ENCODE data around the gene MEIOSIN. TPM values are rescaled to one million over a fixed set of nuclear protein-coding genes. Genes with fewer than 3 reads are reported as not detected.

MEIOSIN gene
- total RNA-seq, 1 experiment from 2014 or later = not detected

- CTCF ChIA-PET = interaction anchor here (0.8 kb wide), 1 partner anchor 52 kb away, joined by 3 read pairs; no protein-coding TSS in a partner anchor
- POLR2A ChIA-PET = interaction anchor here (0.6 kb wide), 1 partner anchor 30 kb away, joined by 3 read pairs; no protein-coding TSS in a partner anchor
- Mint-ChIP-seq H3K36me3 (ENCODE audit: insufficient read depth, unreplicated experiment) (peaks cover 21% of the 10 kb centered on the region), H3K27me3 (ENCODE audit: insufficient read depth, unreplicated experiment) (no peaks in the 10 kb centered on the region), H3K9me3 (ENCODE audit: unreplicated experiment) (no peaks in the 10 kb centered on the region), H3K4me1 (ENCODE audit: insufficient read depth, unreplicated experiment) (no peaks in the 10 kb centered on the region), H3K4me3 (ENCODE audit: unreplicated experiment) (no peak overlapping the region), H3K27ac (ENCODE audit: low read depth, unreplicated experiment) (no peak overlapping the region)
- no peak for TF ChIP-seq CTCF (IDR thresholded peaks at IDR 0.05; ENCODE audit: unreplicated experiment)
- intact Hi-C loops (cut with micrococcal nuclease) = no loop called here
- BruUV-seq (replicated peaks) = no TSS peak
- no peak for DNase-seq (ENCODE audit: unreplicated experiment)
Measured at GRCh38 chr19:45764475-45764874, 31.2 kb downstream of the MEIOSIN start.

- POLR2A ChIA-PET = interaction anchor here (5.9 kb wide), 1 partner anchor 49 kb away, joined by 152 read pairs; no protein-coding TSS in a partner anchor
- Mint-ChIP-seq H3K9me3 (ENCODE audit: unreplicated experiment) (no peaks in the 10 kb centered on the region), H3K4me3 (ENCODE audit: unreplicated experiment) (peak overlapping the region; percentile 38), H3K4me1 (ENCODE audit: insufficient read depth, unreplicated experiment) (no peaks in the 10 kb centered on the region), H3K36me3 (ENCODE audit: insufficient read depth, unreplicated experiment) (peaks cover 28% of the 10 kb centered on the region), H3K27ac (ENCODE audit: low read depth, unreplicated experiment) (no peak overlapping the region), H3K27me3 (ENCODE audit: insufficient read depth, unreplicated experiment) (no peaks in the 10 kb centered on the region)
- CTCF ChIA-PET = interaction anchor here (0.5 to 0.8 kb wide), 3 partner anchors 52 to 72 kb away, joined by 3 to 4 read pairs (median 3); no protein-coding TSS in a partner anchor
- intact Hi-C loops (cut with micrococcal nuclease) = no loop called here
- no peak for DNase-seq (ENCODE audit: unreplicated experiment)
- TSS peak; percentile 15 for BruUV-seq (replicated peaks)
- TF ChIP-seq CTCF (IDR thresholded peaks at IDR 0.05; ENCODE audit: unreplicated experiment) = no peak
Measured at GRCh38 chr19:45764945-45765701, 31.9 kb downstream of the MEIOSIN start.

GRCh38 chr19:45765702-45766295, 32.6 kb downstream of the MEIOSIN start:
- Mint-ChIP-seq H3K4me3 (ENCODE audit: unreplicated experiment) (peak overlapping the region; percentile 38), H3K9me3 (ENCODE audit: unreplicated experiment) (no peaks in the 10 kb centered on the region), H3K36me3 (ENCODE audit: insufficient read depth, unreplicated experiment) (peaks cover 35% of the 10 kb centered on the region), H3K4me1 (ENCODE audit: insufficient read depth, unreplicated experiment) (peaks cover 2% of the 10 kb centered on the region), H3K27ac (ENCODE audit: low read depth, unreplicated experiment) (no peak overlapping the region), H3K27me3 (ENCODE audit: insufficient read depth, unreplicated experiment) (no peaks in the 10 kb centered on the region)
- no peak for DNase-seq (ENCODE audit: unreplicated experiment)
- intact Hi-C loops (cut with micrococcal nuclease) = no loop called here
- TF ChIP-seq CTCF (IDR thresholded peaks at IDR 0.05; ENCODE audit: unreplicated experiment) = no peak
- no TSS peak for BruUV-seq (replicated peaks)
- POLR2A ChIA-PET = interaction anchor here (5.2 to 5.9 kb wide), 2 partner anchors 7 to 50 kb away, joined by 38 to 152 read pairs; no protein-coding TSS in a partner anchor
- CTCF ChIA-PET = interaction anchor here (0.7 kb wide), 1 partner anchor 73 kb away, joined by 3 read pairs; no protein-coding TSS in a partner anchor

- H3K36me3 Mint-ChIP-seq (ENCODE audit: insufficient read depth, unreplicated experiment) = peaks cover 40% of the 10 kb centered on the region
- no peaks in the 10 kb centered on the region for H3K9me3 Mint-ChIP-seq (ENCODE audit: unreplicated experiment)
- H3K27ac Mint-ChIP-seq (ENCODE audit: low read depth, unreplicated experiment) = no peak overlapping the region
- no TSS peak for BruUV-seq (replicated peaks)
- H3K27me3 Mint-ChIP-seq (ENCODE audit: insufficient read depth, unreplicated experiment) = no peaks in the 10 kb centered on the region
- intact Hi-C loops (cut with micrococcal nuclease) = no loop called here
- no peak for DNase-seq (ENCODE audit: unreplicated experiment)
- TF ChIP-seq CTCF (IDR thresholded peaks at IDR 0.05; ENCODE audit: unreplicated experiment) = no peak
- H3K4me3 Mint-ChIP-seq (ENCODE audit: unreplicated experiment) = peak overlapping the region; percentile 84
- peaks cover 7% of the 10 kb centered on the region for H3K4me1 Mint-ChIP-seq (ENCODE audit: insufficient read depth, unreplicated experiment)
- CTCF ChIA-PET = interaction anchor here (0.7 to 1.1 kb wide), 3 partner anchors 11 to 74 kb away, joined by 3 read pairs; partner anchors contain the start of gene QPCTL
- POLR2A ChIA-PET = interaction anchor here (1.5 to 5.9 kb wide), 9 partner anchors 7 to 74 kb away, joined by 4 to 152 read pairs (median 38); partner anchors contain the start of genes DMWD, FBXO46, QPCTL and SNRPD2
Measured at GRCh38 chr19:45766296-45766868, 33.1 kb downstream of the MEIOSIN start.
